HCT116 (cell line): ENCODE data around the gene RAB27B. TPM values are rescaled to one million over a fixed set of nuclear protein-coding genes. Genes with fewer than 3 reads are reported as not detected.

Source experiments
- ATAC-seq: fragments of 200-7000 bp; cut with Tn5 transposase; 2 replicates; pipeline ENCODE4 v1.9.1; 2020; ENCODE audit warnings: mild to moderate bottlenecking, moderate library complexity
- BruUV-seq: library from RNA; stranded (reverse); fragments of 400-500 nt; replicated peaks from 2 replicates; lab custom pipeline; 2021; lab: Mats Ljungman, UMichigan
- CTCF ChIA-PET: fragments of 300-600 bp; sonication (Branson Sonifier 250); formaldehyde crosslinking; loops from one replicate; lab custom pipeline; 2021; ENCODE audit warnings: antibody characterized with exemption; lab: Charles Lee
- POLR2A ChIA-PET: fragments of 300-600, 350-600 bp; sonication (Branson Sonifier 250); formaldehyde crosslinking; loops from one replicate; lab custom pipeline; 2021; ENCODE audit warnings: antibody characterized with exemption; lab: Charles Lee
- RAD21 ChIA-PET, 2 experiments: fragments of 300-600 bp; sonication (Branson Sonifier 250); formaldehyde crosslinking; loops; one replicate each; lab custom pipeline; 2023; ENCODE audit warnings: low total read pairs in 2 of 2; ENCODE audit not compliant: uncharacterized antibody in 2 of 2, unreplicated experiment in 2 of 2, low non-redundant PET in 1 of 2; lab: Charles Lee
- DNase-seq: peaks from one replicate; pipeline ENCODE4 v3.0.0-alpha.2; 2010; ENCODE audit warnings: low read depth, low spot score
- H2AFZ ChIP-seq: fragments of 200-600 bp; shearing (Covaris generic), sonication (generic); 2 replicates; pipeline ENCODE4 v1.6.1; 2017; ENCODE audit warnings: low read depth, mixed run types, mixed read lengths, antibody characterized with exemption, low read length; ENCODE audit not compliant: poor library complexity, severe bottlenecking
- H3K27ac ChIP-seq: 2 replicates; pipeline ENCODE4 v1.5.1; 2012; ENCODE audit warnings: low read depth, low read length
- H3K27me3 ChIP-seq: fragments of 200-600 bp; sonication (generic); 2 replicates; pipeline ENCODE4 v1.6.1; 2016; ENCODE audit warnings: mixed run types, low read length, mixed read lengths; ENCODE audit not compliant: insufficient read depth
- H3K36me3 ChIP-seq, 2 experiments: fragments of 200-500 bp in 1 of 2; fragments of 200-600 bp in 1 of 2; sonication (Bioruptor generic) in 1 of 2; sonication (generic) in 1 of 2; 2 replicates each; pipeline versions ENCODE4 v1.5.1 to v1.6.1; 2014 to 2016; ENCODE audit warnings: low read length in 2 of 2, inconsistent platforms in 1 of 2, mixed read lengths in 1 of 2, mixed run types in 1 of 2; ENCODE audit not compliant: insufficient read depth in 2 of 2, control insufficient read depth in 1 of 2
- H3K4me1 ChIP-seq, 2 experiments: fragments of 200-600 bp in 1 of 2; sonication (generic) in 1 of 2; 2 replicates each; pipeline versions ENCODE4 v1.5.1 to v1.6.1; 2012 to 2017; ENCODE audit warnings: low read length in 2 of 2, inconsistent platforms in 1 of 2, mild to moderate bottlenecking in 1 of 2, mixed read lengths in 1 of 2, mixed run types in 1 of 2, moderate library complexity in 1 of 2; ENCODE audit not compliant: insufficient read depth in 2 of 2, control insufficient read depth in 1 of 2
- H3K4me2 ChIP-seq: fragments of 200-600 bp; sonication (generic); 2 replicates; pipeline ENCODE4 v1.6.1; 2017; ENCODE audit warnings: mixed run types, low read length, mixed read lengths
- H3K4me3 ChIP-seq, 2 experiments: fragments of 200-600 bp in 1 of 2; sonication (generic) in 1 of 2; replicated peaks in 1 of 2; 2 replicates each; pipeline ENCODE4 v1.5.1; 2011 to 2016; ENCODE audit warnings: low read length in 2 of 2, control low read depth in 1 of 2, low read depth in 1 of 2, mild to moderate bottlenecking in 1 of 2, mixed read lengths in 1 of 2, mixed run types in 1 of 2
- H3K79me2 ChIP-seq: fragments of 200-600 bp; sonication (generic); 2 replicates; pipeline ENCODE4 v1.6.1; 2017; ENCODE audit warnings: mild to moderate bottlenecking, mixed run types, low read length, moderate library complexity, mixed read lengths; ENCODE audit not compliant: insufficient read depth
- H3K9ac ChIP-seq: fragments of 200-600 bp; sonication (generic); 2 replicates; pipeline ENCODE4 v1.6.1; 2016; ENCODE audit warnings: low read length, mixed read lengths
- H3K9me2 ChIP-seq: fragments of 200-600 bp; sonication (generic), shearing (Covaris generic); 2 replicates; pipeline ENCODE4 v1.6.1; 2017; ENCODE audit warnings: mixed run types, mild to moderate bottlenecking, moderate library complexity; ENCODE audit not compliant: insufficient read depth
- H3K9me3 ChIP-seq, 2 experiments: fragments of 200-500 bp in 1 of 2; fragments of 200-600 bp in 1 of 2; sonication (Bioruptor generic) in 1 of 2; sonication (generic) in 1 of 2; 2 replicates each; pipeline ENCODE4 v1.6.1; 2014 to 2017; ENCODE audit warnings: low read length in 2 of 2, mixed read lengths in 2 of 2, inconsistent platforms in 1 of 2, low read depth in 1 of 2, mild to moderate bottlenecking in 1 of 2, mixed run types in 1 of 2, moderate library complexity in 1 of 2; ENCODE audit not compliant: control insufficient read depth in 1 of 2, insufficient read depth in 1 of 2
- H4K20me1 ChIP-seq: fragments of 200-600 bp; sonication (generic), shearing (Covaris generic); 2 replicates; pipeline ENCODE4 v1.6.1; 2017; ENCODE audit warnings: mixed run types, mild to moderate bottlenecking, moderate library complexity; ENCODE audit not compliant: insufficient read depth
- CEBPB ChIP-seq: IDR thresholded peaks from 2 replicates; pipeline ENCODE4 v1.6.1; 2012; ENCODE audit warnings: low read depth
- CTCF ChIP-seq, 3 experiments: fragments of 200-600 bp in 1 of 3; sonication (generic) in 1 of 3; IDR thresholded peaks in 2 of 3; conservative IDR thresholded peaks in 1 of 3; 2 replicates each; pipeline ENCODE4 v1.5.1; 2012 to 2017; ENCODE audit warnings: low read depth in 2 of 3, low read length in 2 of 3, antibody characterized with exemption in 1 of 3, borderline replicate concordance in 1 of 3, control low read depth in 1 of 3, mild to moderate bottlenecking in 1 of 3, mixed read lengths in 1 of 3, mixed run types in 1 of 3, moderate library complexity in 1 of 3; ENCODE audit not compliant: insufficient read depth in 1 of 3
- EZH2phosphoT487 ChIP-seq: fragments of 200-600 bp; IDR thresholded peaks from 2 replicates; pipeline ENCODE4 v1.6.1; 2018; ENCODE audit warnings: antibody characterized with exemption, borderline replicate concordance
- FOSL1 ChIP-seq: IDR thresholded peaks from 2 replicates; pipeline ENCODE4 v1.6.1; 2012; ENCODE audit warnings: low read depth
- MAX ChIP-seq: IDR thresholded peaks from 2 replicates; pipeline ENCODE4 v1.6.1; 2012
- POLR2AphosphoS5 ChIP-seq: IDR thresholded peaks from 2 replicates; pipeline ENCODE4 v1.6.1; 2011; ENCODE audit warnings: mild to moderate bottlenecking, low read depth, low read length, moderate library complexity
- RAD21 ChIP-seq: IDR thresholded peaks from 2 replicates; pipeline ENCODE4 v1.6.1; 2012; ENCODE audit warnings: low read depth, mild to moderate bottlenecking
- SRF ChIP-seq: IDR thresholded peaks from 2 replicates; pipeline ENCODE4 v1.6.1; 2012; ENCODE audit warnings: low read depth
- TCF7L2 ChIP-seq: IDR thresholded peaks from 2 replicates; pipeline ENCODE4 v1.7.0; 2011; ENCODE audit warnings: borderline replicate concordance, inconsistent platforms; ENCODE audit not compliant: insufficient read depth, insufficient read length; ENCODE audit errors: extremely low read depth
- YY1 ChIP-seq: IDR thresholded peaks from 2 replicates; pipeline ENCODE4 v1.6.1; 2011; ENCODE audit warnings: low read length, low read depth, moderate library complexity, mild to moderate bottlenecking; ENCODE audit not compliant: insufficient replicate concordance; ENCODE audit errors: extremely low read depth
- ZFX ChIP-seq: fragments of 450-650 bp; IDR thresholded peaks from 2 replicates; pipeline ENCODE4 v1.6.1; 2017
- intact Hi-C: fragments of 100-400 bp; cut with micrococcal nuclease; formaldehyde crosslinking; loops from 2 replicates; pipeline ENCODE4 v1.10.0; 2022
- total RNA-seq: library from RNA; stranded (reverse); gene quantifications from one replicate; pipeline ENCODE4 v1.2.1, GENCODE V29; 2021; ENCODE audit not compliant: unreplicated experiment

Gene RAB27B
- total RNA-seq, 1 experiment from 2014 or later, result 2.2 TPM

- ChIA-PET RAD21 (no interaction called here), CTCF (no interaction called here)
Observed at GRCh38 chr18:54867131-54867530, 38.9 kb downstream of the RAB27B start.

More at GRCh38 chr18:54867131-54867530, 38.9 kb downstream of the RAB27B start:
- Histone ChIP-seq H2AFZ (no peak overlapping the region), H4K20me1 (no peaks in the 10 kb centered on the region), H3K9me2 (no peaks in the 10 kb centered on the region), H3K4me2 (no peak overlapping the region), H3K9me3 (no peaks in the 10 kb centered on the region), H3K79me2 (no peaks in the 10 kb centered on the region), H3K4me1 (no peaks in the 10 kb centered on the region), H3K4me3 (no peak overlapping the region), H3K27ac (no peak overlapping the region), H3K27me3 (no peaks in the 10 kb centered on the region), H3K36me3 (no peaks in the 10 kb centered on the region), H3K9ac (no peak overlapping the region)
- ATAC-seq (no peak), DNase-seq (no peak)
- POLR2A ChIA-PET, result no interaction called here
- BruUV-seq, result no TSS peak
- intact Hi-C loops, result no loop called here
- TF ChIP-seq YY1, result no peak
- no peak for TF ChIP-seq ZFX
- TF ChIP-seq POLR2AphosphoS5, result no peak
- TF ChIP-seq RAD21, result no peak
- no peak for TF ChIP-seq FOSL1
- TF ChIP-seq TCF7L2, result no peak
- TF ChIP-seq CEBPB, result no peak
- no peak for TF ChIP-seq CTCF (IDR thresholded peaks at IDR 0.05 in 2 of 3, conservative IDR thresholded peaks at IDR 0.05 in 1 of 3; ENCODE audit: borderline replicate concordance in 1 of 3, insufficient read depth in 1 of 3, low read depth in 2 of 3, low read length in 2 of 3)
- no peak for TF ChIP-seq EZH2phosphoT487
- no peak for TF ChIP-seq SRF
- TF ChIP-seq MAX, result no peak
